T-helper 17 cell (primary cell): ENCODE results near the gene HNRNPF. TPM values are rescaled to one million over a fixed set of nuclear protein-coding genes. Genes with fewer than 3 reads are reported as not detected.
"Not testable (repeated sequence)": the region's sequence is repeated elsewhere in the genome, so short reads cannot be mapped to it uniquely, and the experiment has no call there.

Source experiments
- ATAC-seq: fragments of 150-1000 bp; cut with Tn5 transposase; 2 replicates; pipeline ENCODE4 v1.10.0; 2021; ENCODE audit warnings: mild to moderate bottlenecking, moderate library complexity
- DNase-seq, 3 donors: peaks; one replicate each; pipeline versions ENCODE4 v3.0.0 to v3.0.0-alpha.2; 2020 to 2021
- H3K9me3 ChIP-seq: one replicate; pipeline ENCODE4 v1.7.0; 2013; ENCODE audit warnings: low read length, mild to moderate bottlenecking; ENCODE audit not compliant: control insufficient read depth, poor library complexity, severe bottlenecking
- H3K27ac Mint-ChIP-seq: one replicate; pipeline ENCODE4 v1.8.0; 2022; ENCODE audit warnings: mild to moderate bottlenecking, moderate library complexity, mixed read lengths
- H3K27me3 Mint-ChIP-seq: one replicate; pipeline ENCODE4 v1.8.0; 2022; ENCODE audit warnings: mixed read lengths
- H3K36me3 Mint-ChIP-seq: one replicate; pipeline ENCODE4 v1.8.0; 2022; ENCODE audit warnings: low read depth, mixed read lengths
- H3K4me1 Mint-ChIP-seq: one replicate; pipeline ENCODE4 v1.8.0; 2022; ENCODE audit warnings: mild to moderate bottlenecking, mixed read lengths
- H3K4me3 Mint-ChIP-seq: one replicate; pipeline ENCODE4 v1.8.0; 2022; ENCODE audit warnings: mild to moderate bottlenecking, moderate library complexity, mixed read lengths
- total RNA-seq, 4 donors: library from RNA in 2 of 4; stranded (reverse) in 2 of 4; gene quantifications; one replicate each; pipeline ENCODE4 v1.2.3 and lab custom pipeline; 2022 to 2026

HNRNPF gene
- total RNA-seq, 2 donors from 2014 or later = 131 to 144 TPM

DNA sequence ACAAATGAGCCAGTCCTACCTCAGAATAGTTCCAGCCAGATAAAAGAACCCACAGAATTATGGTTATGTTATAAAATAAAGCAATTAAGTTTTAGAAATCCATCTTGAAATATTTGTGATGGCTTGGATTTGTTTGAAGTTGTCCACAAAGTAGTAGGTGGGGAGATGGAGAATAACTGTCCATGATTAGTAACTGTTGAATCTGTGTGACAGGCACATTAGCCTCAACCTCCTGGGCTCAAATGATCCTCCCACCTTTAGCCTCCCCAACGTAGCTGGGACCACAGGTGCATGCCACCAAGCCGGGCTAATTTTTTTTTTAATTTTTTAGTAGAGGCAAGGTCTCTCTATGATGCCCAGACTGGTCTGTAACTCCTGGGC, 10.1 kb downstream of the HNRNPF start:
- Mint-ChIP-seq H3K36me3 (peaks cover 14% of the 10 kb centered on the region), H3K4me3 (peak overlapping the region; percentile 97), H3K4me1 (peaks cover 69% of the 10 kb centered on the region), H3K27me3 (no peaks in the 10 kb centered on the region), H3K27ac (peak overlapping the region; percentile 99)
- ATAC-seq = no peak
- DNase-seq = no peak
- no peaks in the 10 kb centered on the region for H3K9me3 ChIP-seq

DNA sequence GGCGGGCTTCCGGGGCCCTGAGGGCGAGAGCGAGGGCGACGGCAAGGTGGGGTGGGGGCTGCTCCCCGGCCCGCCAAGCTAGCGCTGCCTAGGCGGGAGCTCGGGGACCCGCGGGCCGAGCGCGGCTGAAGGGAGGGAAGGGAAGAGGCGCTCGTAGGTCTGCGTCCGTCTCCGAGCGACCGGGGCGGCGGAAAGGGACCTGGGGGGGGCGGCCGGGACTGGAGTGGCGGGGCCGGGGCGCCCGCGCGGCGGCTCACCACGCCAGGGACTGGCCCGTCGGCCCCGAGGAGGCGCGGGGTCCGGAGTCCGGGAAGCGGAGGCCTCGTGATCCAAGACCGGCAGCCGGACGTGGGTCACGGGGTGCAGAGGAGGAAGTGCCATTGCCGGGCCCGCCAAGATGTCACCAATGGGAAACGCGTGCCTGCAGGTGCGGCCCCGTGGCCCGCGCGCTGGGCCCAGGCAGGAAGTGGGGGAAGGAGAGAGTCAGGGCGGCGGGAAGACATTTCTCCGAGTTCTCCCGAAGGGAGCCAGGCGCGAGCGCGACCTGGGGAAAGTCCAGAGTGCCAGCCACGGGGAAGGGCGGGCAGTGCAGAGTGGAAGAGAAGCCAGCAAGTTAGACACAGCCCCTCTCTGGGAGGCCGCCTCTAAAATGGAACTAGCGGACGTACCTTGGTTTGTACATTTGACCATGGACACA, 11.9 kb downstream of the HNRNPF start:
- Mint-ChIP-seq H3K4me1 (peaks cover 70% of the 10 kb centered on the region), H3K36me3 (peaks cover 21% of the 10 kb centered on the region), H3K27ac (peak overlapping the region; percentile 99), H3K27me3 (no peaks in the 10 kb centered on the region), H3K4me3 (peak overlapping the region; percentile 97)
- H3K9me3 ChIP-seq = no peaks in the 10 kb centered on the region
- ATAC-seq = peak; percentile 70
- peak; percentile 52 to 69 (median 69) for DNase-seq

DNA sequence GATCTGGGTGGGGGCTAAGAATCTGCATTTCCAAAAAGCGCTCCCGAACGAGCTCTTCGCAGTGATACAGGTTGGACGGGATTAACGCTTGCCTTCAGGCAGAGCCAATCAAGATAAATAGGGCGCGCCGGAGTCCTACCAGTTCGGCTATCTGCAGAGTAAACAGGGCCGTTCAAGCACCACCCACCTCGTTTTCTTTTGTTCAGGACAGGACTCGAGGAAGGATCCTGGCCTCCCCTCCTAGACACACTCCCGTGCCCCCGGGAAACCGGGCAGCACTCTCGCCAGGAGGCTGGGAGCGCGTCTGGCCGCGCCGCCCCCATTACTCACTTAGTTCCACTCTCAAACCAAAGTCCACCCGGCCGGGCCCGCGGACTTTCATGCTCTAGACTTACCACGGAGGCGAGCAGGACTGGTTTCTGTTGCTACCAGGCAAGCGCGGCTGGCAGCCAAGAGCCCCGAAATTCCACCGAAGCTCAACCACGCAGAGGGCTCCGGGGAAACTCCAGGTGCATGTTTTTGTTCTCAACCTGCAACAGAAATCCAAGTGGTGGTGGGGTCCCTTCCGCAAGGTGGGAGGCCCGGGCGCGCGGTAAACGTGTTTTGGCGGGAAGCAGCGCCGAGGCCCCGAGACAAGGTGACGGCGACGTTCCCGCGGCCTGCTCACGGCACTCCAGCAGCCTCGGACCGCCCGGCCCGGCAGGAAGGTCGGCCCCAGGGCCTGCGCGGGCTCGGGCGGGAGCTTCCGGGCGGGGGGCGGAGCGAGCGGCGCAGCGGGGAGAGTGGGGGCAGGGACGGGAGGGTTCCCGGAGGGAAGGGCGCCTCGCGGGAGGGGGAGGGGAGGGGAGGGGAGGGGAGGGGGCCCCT, 12.7 kb downstream of the HNRNPF start:
- peak; percentile 56 for ATAC-seq

DNA sequence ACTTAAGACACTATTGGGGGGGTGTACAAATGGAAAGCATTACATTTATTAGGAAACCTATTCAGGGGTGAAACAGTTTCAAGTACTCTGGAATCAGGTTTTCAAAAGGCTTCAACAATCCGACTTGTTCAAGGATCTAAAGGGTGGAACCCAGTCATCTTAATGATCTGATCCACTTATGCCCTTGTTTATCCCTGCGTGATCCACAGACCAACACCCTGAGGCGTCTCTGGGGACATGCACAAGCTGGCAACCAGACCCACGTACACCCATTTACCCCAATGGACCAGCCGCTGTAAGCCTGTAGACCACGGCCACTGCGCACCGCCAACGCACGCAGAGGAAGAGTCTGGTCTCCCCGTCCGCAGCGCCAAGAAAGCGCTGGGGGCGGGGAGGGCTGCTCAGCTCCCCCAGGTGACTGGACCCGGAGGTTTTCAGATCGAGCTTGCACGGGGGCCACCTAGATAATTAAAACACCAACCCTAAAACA, 13.4 kb downstream of the HNRNPF start:
- Mint-ChIP-seq H3K4me1 (peaks cover 66% of the 10 kb centered on the region), H3K27me3 (no peaks in the 10 kb centered on the region), H3K4me3 (peak overlapping the region; percentile 97), H3K36me3 (peaks cover 24% of the 10 kb centered on the region), H3K27ac (peak overlapping the region; percentile 99)
- H3K9me3 ChIP-seq = no peaks in the 10 kb centered on the region
- ATAC-seq (peak; percentile 20), DNase-seq (peak; percentile 14 to 24 (median 23))

More for the DNA sequence above, 12.7 kb downstream of the HNRNPF start:
- peaks cover 68% of the 10 kb centered on the region for H3K4me1 Mint-ChIP-seq
- H3K27ac Mint-ChIP-seq = peak overlapping the region; percentile 99
- no peaks in the 10 kb centered on the region for H3K27me3 Mint-ChIP-seq
- H3K9me3 ChIP-seq = no peaks in the 10 kb centered on the region
- peak; percentile 45 to 65 (median 62) for DNase-seq
- H3K36me3 Mint-ChIP-seq = peaks cover 23% of the 10 kb centered on the region
- H3K4me3 Mint-ChIP-seq = peak overlapping the region; percentile 97

DNA sequence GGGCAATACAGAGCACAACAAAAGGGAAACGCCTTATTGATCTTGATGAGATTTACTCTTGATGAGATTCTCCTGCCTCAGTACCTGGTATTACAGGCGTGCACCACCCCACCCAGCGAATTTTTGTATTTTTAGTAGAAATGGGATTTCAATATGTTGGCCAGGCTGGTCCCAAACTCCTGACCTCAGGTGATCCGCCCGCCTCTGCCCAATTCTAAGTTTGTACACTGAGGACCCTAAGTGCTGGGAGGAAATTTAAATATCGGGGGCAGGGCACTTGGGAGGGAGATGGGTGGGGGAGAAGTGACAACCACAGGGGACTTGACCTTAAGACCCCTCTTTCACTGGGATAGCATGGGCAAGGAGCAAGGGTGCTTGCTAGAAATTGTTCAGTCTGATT, 14.1 kb downstream of the HNRNPF start:
- H3K27me3 Mint-ChIP-seq = no peaks in the 10 kb centered on the region
- DNase-seq (no peak), ATAC-seq (no peak)
- H3K9me3 ChIP-seq = no peaks in the 10 kb centered on the region
- H3K27ac Mint-ChIP-seq = peak overlapping the region; percentile 99
- H3K4me1 Mint-ChIP-seq = peaks cover 67% of the 10 kb centered on the region
- H3K4me3 Mint-ChIP-seq = peak overlapping the region; percentile 97
- peaks cover 29% of the 10 kb centered on the region for H3K36me3 Mint-ChIP-seq

DNA sequence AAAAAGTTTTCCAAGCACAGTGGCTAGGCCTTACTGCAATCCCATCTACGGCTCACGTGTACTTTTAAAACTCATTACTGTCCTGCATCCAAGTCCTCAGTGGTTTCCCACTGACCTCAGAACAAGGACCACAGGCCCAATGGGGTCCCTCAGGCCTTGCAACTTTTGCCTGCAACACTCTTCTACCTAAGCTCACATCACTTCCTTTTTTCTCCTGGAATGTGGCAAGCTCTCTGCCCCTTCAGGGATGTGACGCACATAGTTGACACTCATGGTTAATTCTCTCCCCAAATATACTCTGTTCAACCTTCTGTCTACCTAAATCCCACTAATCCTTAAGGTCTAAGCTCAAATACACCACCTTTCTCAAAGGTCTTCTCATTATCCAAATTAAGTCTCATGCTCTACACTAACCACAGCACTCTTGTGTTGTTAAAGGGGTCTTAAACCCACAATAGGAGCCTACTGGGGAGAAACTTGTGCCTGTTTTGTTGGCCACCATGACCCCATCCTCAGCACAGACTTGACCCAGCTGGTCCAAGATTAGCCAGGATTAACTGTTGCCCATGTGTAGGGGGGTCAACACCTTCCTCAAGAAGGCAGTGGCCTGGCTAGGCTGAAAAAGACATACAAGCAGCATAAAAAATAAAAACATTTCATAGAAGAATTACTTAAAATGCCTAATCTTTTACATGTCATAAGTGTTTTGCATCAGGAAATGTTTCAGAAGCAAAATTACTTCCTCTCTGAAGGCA, 15.2 kb downstream of the HNRNPF start:
- H3K27me3 Mint-ChIP-seq = no peaks in the 10 kb centered on the region
- ATAC-seq = no peak
- H3K27ac Mint-ChIP-seq = peak overlapping the region; percentile 99
- peaks cover 26% of the 10 kb centered on the region for H3K36me3 Mint-ChIP-seq
- DNase-seq = no peak
- H3K4me1 Mint-ChIP-seq = peaks cover 65% of the 10 kb centered on the region
- H3K9me3 ChIP-seq = no peaks in the 10 kb centered on the region
- peak overlapping the region; percentile 60 for H3K4me3 Mint-ChIP-seq

DNA sequence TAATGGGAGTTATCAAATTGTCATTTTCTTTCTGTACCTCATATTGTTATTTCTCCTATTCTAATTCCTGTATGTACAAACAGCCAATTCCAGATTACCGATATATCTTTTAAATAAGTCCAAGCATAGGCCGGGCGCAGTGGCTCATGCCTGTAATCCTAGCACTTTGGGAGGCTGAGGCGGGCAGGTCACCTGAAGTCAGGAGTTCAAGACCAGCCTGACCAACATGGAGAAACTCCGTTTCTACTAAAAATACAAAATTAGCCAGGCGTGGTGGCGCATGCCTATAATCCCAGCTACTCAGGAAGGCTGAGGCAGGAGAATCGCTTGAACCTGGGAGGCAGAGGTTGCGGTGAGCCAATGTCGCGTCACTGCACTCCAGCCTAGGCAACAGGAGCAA, 15.8 kb downstream of the HNRNPF start:
- not testable (repeated sequence) for DNase-seq, H3K9me3 ChIP-seq, ATAC-seq, H3K27me3 Mint-ChIP-seq
- H3K4me3 Mint-ChIP-seq = peak overlapping the region; percentile 25
- H3K27ac Mint-ChIP-seq = peak overlapping the region; percentile 99
- peaks cover 68% of the 10 kb centered on the region for H3K4me1 Mint-ChIP-seq
- H3K36me3 Mint-ChIP-seq = peaks cover 30% of the 10 kb centered on the region

DNA sequence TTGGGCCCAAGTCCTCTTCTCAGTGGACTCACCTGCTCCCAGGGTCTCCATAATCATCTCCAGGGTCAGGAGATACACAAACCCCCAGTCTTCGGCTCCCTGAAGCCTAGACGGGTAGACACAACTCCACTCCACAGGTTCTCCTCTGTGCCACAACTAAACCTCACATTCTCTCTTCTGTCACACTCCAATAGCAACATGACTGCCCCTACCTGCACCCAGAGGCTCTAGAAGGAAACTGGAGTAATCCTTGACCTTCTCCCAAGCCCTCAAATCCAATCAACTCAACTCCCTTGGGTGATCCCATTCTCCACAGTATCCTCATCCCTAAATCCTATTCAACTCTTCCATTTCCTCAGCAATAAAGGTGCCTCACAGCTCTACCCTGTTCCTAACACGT, 16.2 kb downstream of the HNRNPF start:
- H3K4me3 Mint-ChIP-seq = peak overlapping the region; percentile 31

DNA sequence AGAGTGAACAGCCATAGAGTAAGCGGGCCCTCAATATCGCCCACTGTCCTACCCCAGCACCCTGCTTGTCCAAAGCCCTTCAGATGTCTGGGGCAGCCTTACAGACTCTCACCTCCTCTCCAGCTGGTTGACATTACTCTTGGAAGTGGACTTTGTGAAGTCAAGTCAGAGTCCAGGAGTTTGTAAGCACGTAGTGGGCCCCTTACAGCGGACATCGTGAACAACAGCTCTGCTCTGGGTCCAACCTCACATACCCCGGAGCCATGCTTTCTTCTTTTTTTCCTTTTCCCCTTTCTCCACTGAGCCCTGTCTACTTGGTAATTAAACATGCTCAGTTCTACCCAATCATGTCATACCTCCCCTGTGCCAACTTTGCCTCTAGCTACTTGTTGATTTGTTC, 17.5 kb downstream of the HNRNPF start:
- H3K4me1 Mint-ChIP-seq = peaks cover 72% of the 10 kb centered on the region
- H3K27me3 Mint-ChIP-seq = no peaks in the 10 kb centered on the region
- no peak for ATAC-seq
- peaks cover 35% of the 10 kb centered on the region for H3K36me3 Mint-ChIP-seq
- no peak overlapping the region for H3K4me3 Mint-ChIP-seq
- peak overlapping the region; percentile 99 for H3K27ac Mint-ChIP-seq
- DNase-seq = no peak
- no peaks in the 10 kb centered on the region for H3K9me3 ChIP-seq

More for the DNA sequence above, 16.2 kb downstream of the HNRNPF start:
- no peak for ATAC-seq
- no peak for DNase-seq
- H3K36me3 Mint-ChIP-seq = peaks cover 30% of the 10 kb centered on the region
- no peaks in the 10 kb centered on the region for H3K9me3 ChIP-seq
- H3K27me3 Mint-ChIP-seq = no peaks in the 10 kb centered on the region
- H3K27ac Mint-ChIP-seq = peak overlapping the region; percentile 99
- peaks cover 66% of the 10 kb centered on the region for H3K4me1 Mint-ChIP-seq

DNA sequence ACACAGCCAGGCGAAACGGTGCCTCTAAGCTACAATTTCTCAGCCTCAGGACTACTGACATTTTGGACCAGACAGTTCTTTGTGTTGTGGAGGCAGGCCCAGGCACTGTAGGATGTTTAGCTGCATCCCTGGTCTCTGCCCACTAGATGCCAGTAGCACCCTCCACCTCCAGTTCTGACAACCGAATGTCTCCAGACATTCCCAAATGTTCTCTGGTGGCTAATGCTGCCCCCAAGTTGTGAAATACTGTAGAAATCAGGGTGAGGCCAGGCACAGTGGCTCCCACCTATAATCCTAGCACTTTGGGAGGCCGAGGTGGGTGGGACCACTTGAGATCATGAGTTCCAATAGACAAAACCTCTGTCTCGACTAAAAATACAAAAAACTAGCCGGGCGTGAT, 18.2 kb downstream of the HNRNPF start:
- Mint-ChIP-seq H3K4me1 (peaks cover 69% of the 10 kb centered on the region), H3K36me3 (peaks cover 33% of the 10 kb centered on the region), H3K27me3 (no peaks in the 10 kb centered on the region), H3K27ac (peak overlapping the region; percentile 99), H3K4me3 (no peak overlapping the region)
- peak; percentile 66 for ATAC-seq
- peak in 1 of 3 donors; percentile 20 for DNase-seq
- no peaks in the 10 kb centered on the region for H3K9me3 ChIP-seq

DNA sequence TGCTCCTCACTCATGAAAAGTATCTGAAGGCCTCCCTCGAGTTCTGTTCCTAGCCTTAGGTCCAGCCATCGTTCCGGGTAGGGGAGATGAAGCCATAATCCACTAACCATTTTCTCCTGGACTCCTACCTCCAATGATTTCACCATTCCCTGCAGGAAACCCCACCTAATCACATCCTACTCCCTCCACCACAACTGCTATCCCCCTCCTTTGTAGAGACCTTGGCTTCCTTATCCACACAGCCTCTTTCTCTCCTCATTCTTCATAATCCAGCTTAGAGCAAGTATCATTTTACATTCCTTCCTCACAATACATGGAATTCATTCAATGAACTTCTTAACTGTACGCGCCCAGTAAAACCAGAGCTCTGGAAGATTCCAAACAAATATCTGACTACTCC, 18.7 kb downstream of the HNRNPF start:
- no peak for ATAC-seq
- Mint-ChIP-seq H3K36me3 (peaks cover 33% of the 10 kb centered on the region), H3K4me3 (no peak overlapping the region), H3K27ac (peak overlapping the region; percentile 99), H3K27me3 (no peaks in the 10 kb centered on the region), H3K4me1 (peaks cover 67% of the 10 kb centered on the region)
- DNase-seq = no peak
- H3K9me3 ChIP-seq = no peaks in the 10 kb centered on the region

DNA sequence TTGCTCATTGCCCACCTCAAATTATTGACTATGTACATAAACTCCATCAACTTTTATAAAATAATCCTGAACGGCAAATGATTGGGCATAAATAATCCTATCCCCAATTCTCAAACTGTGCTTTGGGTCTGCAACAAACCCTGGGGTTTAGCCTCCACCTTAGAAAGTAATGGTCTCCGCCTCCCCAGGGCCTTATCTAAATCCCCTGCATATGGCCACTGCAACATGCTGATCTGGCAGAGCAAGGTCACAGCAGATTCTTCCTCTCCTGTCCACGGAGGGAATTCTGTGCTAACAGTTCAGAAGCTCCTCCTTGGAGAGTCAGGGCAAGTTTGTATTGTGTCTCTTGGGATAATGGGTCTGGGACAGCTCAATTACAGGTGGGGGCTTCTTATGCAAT, 19.1 kb downstream of the HNRNPF start:
- Mint-ChIP-seq H3K27ac (peak overlapping the region; percentile 99), H3K4me3 (no peak overlapping the region), H3K4me1 (peaks cover 63% of the 10 kb centered on the region), H3K27me3 (no peaks in the 10 kb centered on the region), H3K36me3 (peaks cover 33% of the 10 kb centered on the region)
- no peak for DNase-seq
- ATAC-seq = no peak
- no peaks in the 10 kb centered on the region for H3K9me3 ChIP-seq

DNA sequence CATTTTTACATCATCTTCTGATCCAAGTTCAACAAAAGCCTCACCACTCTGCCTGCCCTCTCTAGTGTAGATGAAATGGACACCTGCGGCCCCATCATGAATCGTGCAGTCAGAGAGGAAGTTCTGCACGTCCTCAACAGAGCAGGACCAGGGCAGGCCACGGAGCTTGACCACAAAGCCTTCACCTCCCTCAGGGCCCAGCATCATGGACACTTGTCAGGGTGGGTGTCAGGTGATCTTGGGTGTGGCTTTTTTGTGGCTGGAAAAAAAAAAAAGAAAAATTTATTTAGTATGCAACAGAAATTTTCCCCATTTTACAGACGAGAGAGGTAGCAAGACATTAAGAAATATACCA, 21.3 kb downstream of the HNRNPF start:
- no peak overlapping the region for H3K4me3 Mint-ChIP-seq
- peaks cover 24% of the 10 kb centered on the region for H3K36me3 Mint-ChIP-seq
- H3K27ac Mint-ChIP-seq = peak overlapping the region; percentile 99
- H3K9me3 ChIP-seq = no peaks in the 10 kb centered on the region
- H3K4me1 Mint-ChIP-seq = peaks cover 57% of the 10 kb centered on the region
- no peaks in the 10 kb centered on the region for H3K27me3 Mint-ChIP-seq
- DNase-seq = no peak
- no peak for ATAC-seq
